Stimulated activated CD4-positive, alpha-beta T cell treated with anti-CD3 and anti-CD28 coated beads, TNF-alpha, amount 100 ng/mL, for 1 hour (primary cell): ENCODE data around the gene AP1M1.

Source experiments
- DNase-seq, 3 donors: peaks; one replicate each; pipeline ENCODE4 v3.0.0-alpha.2; 2020; ENCODE audit warnings: low read depth in 3 of 3, low spot score in 1 of 3

AP1M1 gene

GRCh38 chr19:16232127-16232526 is 34.4 kb downstream of the AP1M1 start:
- no peak for DNase-seq

GRCh38 chr19:16232568-16232967 is 34.9 kb downstream of the AP1M1 start:
- DNase-seq: no peak

DNA sequence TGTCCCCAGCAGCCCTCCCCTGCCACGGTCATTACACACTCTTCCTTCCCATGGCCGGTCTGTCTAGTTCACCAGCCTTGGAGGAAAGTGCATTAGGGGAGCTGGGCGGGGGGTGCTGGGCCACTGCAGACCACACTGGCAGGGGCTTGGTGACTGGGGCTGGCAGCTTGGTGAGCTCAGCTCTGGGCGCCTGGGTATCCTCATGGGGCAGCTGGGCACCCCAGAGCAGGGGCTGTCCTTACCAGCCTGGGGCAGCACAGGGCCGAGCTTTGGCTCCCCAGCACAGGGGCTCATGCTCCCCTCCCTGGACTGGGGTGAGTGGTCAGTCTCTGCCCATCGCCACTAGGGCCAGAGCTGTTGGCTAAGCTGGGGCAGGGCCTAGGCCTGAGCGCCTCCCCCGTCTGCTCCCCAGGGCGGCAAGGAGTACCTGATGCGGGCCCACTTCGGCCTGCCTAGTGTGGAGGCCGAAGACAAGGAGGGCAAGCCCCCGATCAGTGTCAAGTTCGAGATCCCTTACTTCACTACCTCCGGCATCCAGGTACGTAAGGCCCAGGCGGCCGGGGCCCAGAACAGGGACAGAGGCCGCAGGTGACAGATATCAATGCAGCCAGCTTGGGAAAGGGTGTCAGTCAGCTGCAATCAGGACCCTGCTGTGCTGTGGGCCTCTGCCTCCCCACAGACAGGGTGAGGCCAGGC is 35.5 kb downstream of the AP1M1 start:
- no peak for DNase-seq

- no peak for DNase-seq
These were observed 36.3 kb downstream of the AP1M1 start for GRCh38 chr19:16233836-16234551.

DNA sequence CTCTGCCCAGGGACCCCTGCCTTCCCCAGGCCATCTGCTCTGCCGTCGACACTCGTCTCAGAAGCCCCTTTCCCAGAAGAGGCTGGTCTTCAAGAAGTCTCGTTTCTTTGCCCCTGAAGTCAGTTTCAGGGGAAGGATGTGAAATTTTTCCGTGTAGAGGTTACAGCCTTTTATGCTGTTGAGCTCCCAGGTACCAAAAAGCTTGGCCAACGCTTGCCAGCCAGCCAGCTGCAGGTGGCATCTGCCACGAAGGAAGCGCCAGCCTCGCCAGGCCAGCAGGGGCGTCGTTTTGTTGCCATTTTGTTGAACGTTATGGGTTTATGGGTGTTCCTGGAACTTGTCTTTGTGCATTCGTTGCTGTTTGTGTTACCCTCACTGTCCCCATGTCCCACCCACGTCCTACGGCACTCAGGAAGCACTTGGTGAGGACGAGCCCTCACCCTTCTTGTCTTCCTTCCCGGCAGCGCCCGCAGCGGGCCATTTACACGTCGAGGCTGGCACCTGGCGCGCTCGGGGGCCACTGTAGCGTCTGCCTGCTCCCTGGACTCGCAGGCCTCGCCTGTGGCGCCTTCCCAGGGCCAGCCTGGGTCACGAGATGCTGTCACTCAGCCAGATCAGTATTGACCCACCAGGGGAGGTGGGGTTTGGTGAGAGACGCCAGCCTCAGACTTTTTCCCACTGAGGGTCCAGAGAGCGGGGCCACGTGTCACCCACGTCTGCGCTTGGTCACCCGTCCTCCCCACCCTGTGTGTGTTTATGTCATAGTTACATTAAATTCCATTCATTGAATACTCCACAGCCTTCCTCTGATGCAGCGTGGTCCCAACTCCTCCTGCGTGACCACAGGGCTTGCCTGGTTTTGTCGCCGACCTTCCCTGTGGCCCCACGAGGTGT is 37.1 kb downstream of the AP1M1 start:
- DNase-seq: no peak

DNA sequence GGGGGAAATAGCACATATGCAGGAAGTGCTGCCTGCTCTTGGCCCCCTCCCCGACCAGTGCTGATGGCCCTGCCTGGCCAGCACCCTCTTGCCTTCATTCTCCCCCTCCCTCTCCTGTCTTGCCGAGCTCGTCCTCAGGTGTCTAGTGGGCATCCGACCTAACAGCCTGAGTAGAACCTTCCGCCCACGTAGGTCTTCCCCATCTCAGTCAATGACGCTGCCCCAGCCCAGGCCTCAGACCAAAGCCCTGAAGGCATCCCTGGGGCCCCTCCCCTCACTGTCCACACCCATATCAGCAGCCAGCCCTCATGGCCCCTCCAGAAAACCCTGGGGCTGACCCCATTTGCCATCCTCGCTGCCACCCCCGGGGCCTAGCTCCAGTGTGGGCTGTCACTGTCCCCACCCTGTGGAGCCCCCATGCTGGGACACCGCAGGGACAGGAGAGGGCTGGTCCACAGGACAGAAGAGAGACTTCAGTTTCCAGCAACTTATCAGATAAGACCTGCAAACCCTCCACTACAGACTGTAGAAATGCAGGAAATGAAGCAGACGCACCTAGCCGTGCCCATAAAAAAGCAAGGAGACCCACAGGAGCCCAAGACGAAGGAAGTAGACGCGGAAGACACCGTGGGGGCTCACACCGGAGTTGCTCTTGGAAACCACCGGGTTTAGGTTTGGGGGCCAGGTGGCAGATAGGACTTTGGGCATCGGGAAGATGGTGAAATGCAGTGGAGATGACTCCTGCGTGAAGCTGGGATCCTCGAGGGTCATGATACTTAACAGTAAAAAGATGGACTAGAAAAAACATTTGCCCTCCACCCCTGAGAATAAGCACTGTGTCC is 38.3 kb downstream of the AP1M1 start:
- no peak for DNase-seq

DNA sequence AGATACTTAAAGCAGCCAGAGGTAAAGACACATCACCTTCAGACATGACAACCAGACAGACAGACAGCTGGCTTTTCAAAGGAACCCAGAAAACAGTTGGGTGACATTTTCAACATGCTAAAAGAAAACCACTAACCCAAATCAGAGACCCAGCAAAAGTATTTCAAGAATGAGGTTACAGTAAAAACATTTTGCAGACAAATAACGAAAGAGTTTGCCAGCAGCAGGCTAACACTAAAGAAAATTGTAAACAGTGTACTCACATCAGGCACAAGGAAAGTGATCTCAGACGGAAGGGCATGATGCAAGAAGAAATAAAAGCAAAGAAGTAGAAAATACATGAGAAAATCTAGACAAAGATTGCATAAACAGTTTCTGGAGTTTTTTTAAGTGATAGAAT is 46.4 kb downstream of the AP1M1 start:
- no peak for DNase-seq

- DNase-seq: peak; percentile 64 to 87 (median 75)
These were observed 49.9 kb downstream of the AP1M1 start for GRCh38 chr19:16247353-16248182.

GRCh38 chr19:16248380-16249023 is 50.8 kb downstream of the AP1M1 start:
- DNase-seq: no peak

GRCh38 chr19:16249826-16250404 is 52.2 kb downstream of the AP1M1 start:
- DNase-seq: no peak

GRCh38 chr19:16252459-16253205 is 54.9 kb downstream of the AP1M1 start:
- no peak for DNase-seq

DNA sequence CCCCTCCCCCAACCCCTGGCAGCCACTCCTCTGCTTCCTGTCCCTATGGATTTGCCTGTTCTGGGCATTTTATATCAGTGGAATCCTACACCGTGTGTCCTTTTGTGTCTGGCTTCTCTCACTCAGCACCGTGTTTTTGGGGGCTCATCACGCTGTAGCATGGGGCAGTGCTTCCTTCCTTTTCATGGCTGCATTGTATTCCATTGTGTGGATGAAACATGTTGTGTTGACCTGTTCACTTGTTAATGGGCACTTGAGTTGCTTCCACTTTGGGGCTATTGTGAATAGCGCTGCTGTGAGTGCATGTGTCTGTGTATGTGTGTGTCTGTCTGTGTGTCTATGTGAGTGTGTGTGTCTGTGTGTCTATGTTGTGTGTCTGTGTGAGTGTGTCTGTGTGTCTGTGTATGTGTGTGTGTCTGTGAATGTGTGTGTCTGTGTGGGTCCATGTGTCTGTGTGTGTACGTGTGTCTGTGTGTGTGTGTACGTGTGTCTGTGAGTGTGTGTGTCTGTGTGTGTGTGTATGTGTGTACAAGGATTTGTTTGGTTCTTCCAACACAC is 57.2 kb downstream of the AP1M1 start:
- DNase-seq: no peak

GRCh38 chr19:16257509-16258002 is 59.8 kb downstream of the AP1M1 start:
- no peak for DNase-seq

GRCh38 chr19:16258440-16258903 is 60.8 kb downstream of the AP1M1 start:
- no peak for DNase-seq

- no peak for DNase-seq
These were observed 61.9 kb downstream of the AP1M1 start for GRCh38 chr19:16259385-16260159.

- DNase-seq: no peak
These were observed 62.6 kb downstream of the AP1M1 start for GRCh38 chr19:16260160-16260811.

DNA sequence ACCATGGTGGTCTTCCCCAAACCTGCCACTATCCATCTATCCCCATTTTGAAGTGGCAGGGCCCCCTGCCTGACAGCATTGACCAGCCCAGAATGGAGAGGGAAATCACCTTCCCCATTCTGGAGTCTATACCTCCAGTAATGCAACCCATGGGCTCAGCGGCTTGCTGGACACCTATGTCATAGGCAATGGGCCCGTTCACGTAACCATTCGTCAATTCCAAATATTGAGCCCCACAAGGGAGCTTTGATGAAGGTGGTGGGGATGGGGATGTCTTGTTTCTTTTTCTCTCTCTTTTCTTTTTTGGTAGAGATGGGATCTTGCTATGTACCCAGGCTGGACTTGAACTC is 63.1 kb downstream of the AP1M1 start:
- no peak for DNase-seq
